Neural cell (in vitro differentiated cells): ENCODE data around the gene NT5DC2. TPM values are rescaled to one million over a fixed set of nuclear protein-coding genes. Genes with fewer than 3 reads are reported as not detected.

Experiments used
- H2AFZ ChIP-seq: fragments of 200-600, 300-800 bp; sonication (generic), shearing (Covaris generic); 2 replicates; pipeline ENCODE4 v1.6.0; 2014; ENCODE audit warnings: low read depth, mild to moderate bottlenecking, antibody characterized with exemption, low read length, moderate library complexity
- H3F3A ChIP-seq: fragments of 200-600 bp; shearing (Covaris generic); 2 replicates; pipeline ENCODE4 v1.6.1; 2016; ENCODE audit warnings: mild to moderate bottlenecking, moderate library complexity, mixed read lengths, antibody characterized with exemption, low read length; ENCODE audit not compliant: insufficient read depth, poor library complexity, severe bottlenecking
- H3K27ac ChIP-seq: fragments of 200-600, 300-800 bp; sonication (generic), shearing (Covaris generic); 2 replicates; pipeline ENCODE4 v1.5.1; 2014; ENCODE audit warnings: mild to moderate bottlenecking, low read length, moderate library complexity
- H3K27me3 ChIP-seq: fragments of 300-800, 200-600 bp; sonication (generic), shearing (Covaris generic); 2 replicates; pipeline ENCODE4 v1.6.0; 2014; ENCODE audit warnings: mild to moderate bottlenecking, low read depth, low read length, moderate library complexity; ENCODE audit not compliant: insufficient read depth
- H3K36me3 ChIP-seq: fragments of 300-800, 200-600 bp; sonication (generic), shearing (Covaris generic); 2 replicates; pipeline ENCODE4 v1.5.1; 2014; ENCODE audit warnings: mild to moderate bottlenecking, antibody characterized with exemption, low read length, moderate library complexity; ENCODE audit not compliant: insufficient read depth
- H3K4me2 ChIP-seq: fragments of 300-800, 200-600 bp; sonication (generic), shearing (Covaris generic); 2 replicates; pipeline ENCODE4 v1.6.0; 2014; ENCODE audit warnings: mild to moderate bottlenecking, low read length
- H3K4me3 ChIP-seq: fragments of 300-800, 200-600 bp; sonication (generic), shearing (Covaris generic); 2 replicates; pipeline ENCODE4 v1.5.1; 2014; ENCODE audit warnings: mild to moderate bottlenecking, low read length, moderate library complexity
- H3K79me2 ChIP-seq: fragments of 200-600 bp; shearing (Covaris generic); replicated peaks from 2 replicates; pipeline ENCODE4 v1.6.0; 2014; ENCODE audit warnings: mild to moderate bottlenecking, low read length, moderate library complexity; ENCODE audit not compliant: insufficient read depth
- H3K9ac ChIP-seq: fragments of 300-800, 200-600 bp; sonication (generic), shearing (Covaris generic); 2 replicates; pipeline ENCODE4 v1.6.1; 2016; ENCODE audit warnings: mild to moderate bottlenecking, low read length, mixed read lengths
- H3K9me2 ChIP-seq: fragments of 200-600 bp; shearing (Covaris generic); 2 replicates; pipeline ENCODE4 v1.6.1; 2016; ENCODE audit warnings: mild to moderate bottlenecking, low read length, mixed read lengths; ENCODE audit not compliant: insufficient read depth
- H3K9me3 ChIP-seq: fragments of 200-600, 300-800 bp; sonication (generic), shearing (Covaris generic); 2 replicates; pipeline ENCODE4 v1.6.1; 2016; ENCODE audit warnings: mild to moderate bottlenecking, mixed run types, low read length, moderate library complexity, mixed read lengths
- H4K20me1 ChIP-seq: fragments of 200-600 bp; shearing (Covaris generic); 2 replicates; pipeline ENCODE4 v1.6.1; 2016; ENCODE audit warnings: mild to moderate bottlenecking, mixed run types; ENCODE audit not compliant: insufficient read depth
- CTCF ChIP-seq: fragments of 450-650 bp; IDR thresholded peaks from 2 replicates; pipeline ENCODE4 v1.5.1; 2014; ENCODE audit warnings: antibody characterized with exemption, mild to moderate bottlenecking, moderate library complexity; ENCODE audit not compliant: poor library complexity, severe bottlenecking
- EP300 ChIP-seq: fragments of 450-650 bp; conservative IDR thresholded peaks from 2 replicates; pipeline ENCODE4 v1.6.1; 2014; ENCODE audit warnings: antibody characterized with exemption, mild to moderate bottlenecking, moderate library complexity; ENCODE audit not compliant: poor library complexity, severe bottlenecking
- EZH2 ChIP-seq: fragments of 200-600, 300-800 bp; shearing (Covaris generic), sonication (generic); IDR thresholded peaks from 2 replicates; pipeline ENCODE4 v1.6.1; 2014; ENCODE audit warnings: antibody characterized with exemption, low read length, borderline replicate concordance, mild to moderate bottlenecking; ENCODE audit not compliant: insufficient read depth, poor library complexity, severe bottlenecking
- MXI1 ChIP-seq: fragments of 450-650 bp; conservative IDR thresholded peaks from 2 replicates; pipeline ENCODE4 v1.6.1; 2014; ENCODE audit warnings: antibody characterized with exemption, mild to moderate bottlenecking; ENCODE audit not compliant: poor library complexity, severe bottlenecking
- POLR2AphosphoS5 ChIP-seq: IDR thresholded peaks from 2 replicates; pipeline ENCODE4 v1.6.1; 2012
- RAD21 ChIP-seq: fragments of 450-650 bp; conservative IDR thresholded peaks from 2 replicates; pipeline ENCODE4 v1.6.1; 2014; ENCODE audit warnings: antibody characterized with exemption, mild to moderate bottlenecking, moderate library complexity
- SMC3 ChIP-seq: fragments of 450-650 bp; conservative IDR thresholded peaks from 2 replicates; pipeline ENCODE4 v1.6.1; 2014; ENCODE audit warnings: antibody characterized with exemption, mild to moderate bottlenecking, moderate library complexity; ENCODE audit not compliant: poor library complexity
- TAF1 ChIP-seq: IDR thresholded peaks from 2 replicates; pipeline ENCODE4 v1.6.1; 2012; ENCODE audit warnings: low read depth
- polyA plus RNA-seq: library from polyadenylated mRNA; depleted of rRNA; stranded (reverse); fragments of >200 nt; gene quantifications from 2 replicates; pipeline ENCODE4 v1.2.3, GENCODE V29; 2014
- TF ChIP-seq, protein P1 (sequence below): IDR thresholded peaks from 2 replicates; pipeline ENCODE4 v1.6.1; 2012; ENCODE audit warnings: borderline replicate concordance

Gene NT5DC2
- polyA plus RNA-seq, 1 donor from 2014 or later = 35.1 TPM

GRCh38 chr3:52531860-52532516 lies 1.7 kb downstream of the NT5DC2 start:
- Histone ChIP-seq H2AFZ (no peak overlapping the region), H3K4me3 (peak overlapping the region; percentile 76), H4K20me1 (no peaks in the 10 kb centered on the region), H3K27ac (no peak overlapping the region), H3K79me2 (peaks cover 8% of the 10 kb centered on the region), H3K9me3 (no peaks in the 10 kb centered on the region), H3K9ac (no peak overlapping the region), H3F3A (no peaks in the 10 kb centered on the region), H3K27me3 (peaks cover 7% of the 10 kb centered on the region), H3K9me2 (no peaks in the 10 kb centered on the region), H3K4me2 (no peak overlapping the region), H3K36me3 (no peaks in the 10 kb centered on the region)
- TF ChIP-seq RAD21 (no peak), TAF1 (no peak), POLR2AphosphoS5 (no peak), SMC3 (no peak), EP300 (no peak), MXI1 (no peak), CTCF (no peak), EZH2 (no peak)
- TF ChIP-seq, protein P1, sequence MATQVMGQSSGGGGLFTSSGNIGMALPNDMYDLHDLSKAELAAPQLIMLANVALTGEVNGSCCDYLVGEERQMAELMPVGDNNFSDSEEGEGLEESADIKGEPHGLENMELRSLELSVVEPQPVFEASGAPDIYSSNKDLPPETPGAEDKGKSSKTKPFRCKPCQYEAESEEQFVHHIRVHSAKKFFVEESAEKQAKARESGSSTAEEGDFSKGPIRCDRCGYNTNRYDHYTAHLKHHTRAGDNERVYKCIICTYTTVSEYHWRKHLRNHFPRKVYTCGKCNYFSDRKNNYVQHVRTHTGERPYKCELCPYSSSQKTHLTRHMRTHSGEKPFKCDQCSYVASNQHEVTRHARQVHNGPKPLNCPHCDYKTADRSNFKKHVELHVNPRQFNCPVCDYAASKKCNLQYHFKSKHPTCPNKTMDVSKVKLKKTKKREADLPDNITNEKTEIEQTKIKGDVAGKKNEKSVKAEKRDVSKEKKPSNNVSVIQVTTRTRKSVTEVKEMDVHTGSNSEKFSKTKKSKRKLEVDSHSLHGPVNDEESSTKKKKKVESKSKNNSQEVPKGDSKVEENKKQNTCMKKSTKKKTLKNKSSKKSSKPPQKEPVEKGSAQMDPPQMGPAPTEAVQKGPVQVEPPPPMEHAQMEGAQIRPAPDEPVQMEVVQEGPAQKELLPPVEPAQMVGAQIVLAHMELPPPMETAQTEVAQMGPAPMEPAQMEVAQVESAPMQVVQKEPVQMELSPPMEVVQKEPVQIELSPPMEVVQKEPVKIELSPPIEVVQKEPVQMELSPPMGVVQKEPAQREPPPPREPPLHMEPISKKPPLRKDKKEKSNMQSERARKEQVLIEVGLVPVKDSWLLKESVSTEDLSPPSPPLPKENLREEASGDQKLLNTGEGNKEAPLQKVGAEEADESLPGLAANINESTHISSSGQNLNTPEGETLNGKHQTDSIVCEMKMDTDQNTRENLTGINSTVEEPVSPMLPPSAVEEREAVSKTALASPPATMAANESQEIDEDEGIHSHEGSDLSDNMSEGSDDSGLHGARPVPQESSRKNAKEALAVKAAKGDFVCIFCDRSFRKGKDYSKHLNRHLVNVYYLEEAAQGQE = no peak

- Histone ChIP-seq H3K9ac (no peak overlapping the region), H3K4me2 (no peak overlapping the region), H3K27me3 (peaks cover 7% of the 10 kb centered on the region), H3K9me3 (no peaks in the 10 kb centered on the region), H2AFZ (no peak overlapping the region), H4K20me1 (no peaks in the 10 kb centered on the region), H3K4me3 (no peak overlapping the region), H3K36me3 (no peaks in the 10 kb centered on the region), H3K79me2 (peaks cover 8% of the 10 kb centered on the region), H3K9me2 (no peaks in the 10 kb centered on the region), H3F3A (no peaks in the 10 kb centered on the region), H3K27ac (no peak overlapping the region)
- no peak for TF ChIP-seq POLR2AphosphoS5
- no peak for TF ChIP-seq RAD21
- no peak for TF ChIP-seq EP300
- no peak for TF ChIP-seq MXI1
- TF ChIP-seq, protein P1 = no peak
- TF ChIP-seq EZH2 = no peak
- no peak for TF ChIP-seq TAF1
- no peak for TF ChIP-seq CTCF
- TF ChIP-seq SMC3 = no peak
Measured at GRCh38 chr3:52530918-52531826, 2.5 kb downstream of the NT5DC2 start.
